Astrocyte (in vitro differentiated cells and primary cell): ENCODE measurements around the gene CLDN3. TPM values are rescaled to one million over a fixed set of nuclear protein-coding genes. Genes with fewer than 3 reads are reported as not detected.

Experiments used
- DNase-seq: peaks from one replicate; pipeline ENCODE4 v3.0.0-alpha.2; 2010; ENCODE audit warnings: low read depth
- FAIRE-seq: peaks from 2 replicates; lab custom pipeline; 2011; peaks lifted over from hg19 to GRCh38; lab: Jason Lieb, UNC
- H2AFZ ChIP-seq: 2 replicates; pipeline ENCODE4 v1.6.0; 2012; ENCODE audit warnings: low read depth, low read length, inconsistent platforms
- H3K27ac ChIP-seq: 2 replicates; pipeline ENCODE4 v1.5.1; 2011; ENCODE audit warnings: low read depth, low read length, inconsistent platforms
- H3K27me3 ChIP-seq: 2 replicates; pipeline ENCODE4 v1.6.0; 2011; ENCODE audit warnings: low read length, inconsistent platforms; ENCODE audit not compliant: insufficient read depth
- H3K36me3 ChIP-seq: 2 replicates; pipeline ENCODE4 v1.5.1; 2011; ENCODE audit warnings: low read length, inconsistent platforms; ENCODE audit not compliant: insufficient read depth
- H3K4me1 ChIP-seq: 2 replicates; pipeline ENCODE4 v1.5.1; 2011; ENCODE audit warnings: low read length, inconsistent platforms; ENCODE audit not compliant: insufficient read depth
- H3K4me2 ChIP-seq: 2 replicates; pipeline ENCODE4 v1.6.0; 2012; ENCODE audit warnings: low read length, inconsistent platforms
- H3K4me3 ChIP-seq: 2 replicates; pipeline ENCODE4 v1.5.1; 2011; ENCODE audit warnings: low read depth, mild to moderate bottlenecking, low read length, inconsistent platforms; ENCODE audit not compliant: insufficient read depth
- H3K79me2 ChIP-seq: 2 replicates; pipeline ENCODE4 v1.6.0; 2012; ENCODE audit warnings: mild to moderate bottlenecking, low read length, inconsistent platforms; ENCODE audit not compliant: insufficient read depth
- H3K9ac ChIP-seq: 2 replicates; pipeline ENCODE4 v1.6.0; 2012; ENCODE audit warnings: mild to moderate bottlenecking, low read length, inconsistent platforms
- H3K9me3 ChIP-seq: 2 replicates; pipeline ENCODE4 v1.5.1; 2012; ENCODE audit warnings: low read depth, mild to moderate bottlenecking, low read length, inconsistent platforms; ENCODE audit not compliant: insufficient read depth
- H4K20me1 ChIP-seq: 2 replicates; pipeline ENCODE4 v1.6.0; 2012; ENCODE audit warnings: low read length, inconsistent platforms; ENCODE audit not compliant: insufficient read depth
- H3K27ac Mint-ChIP-seq: one replicate; pipeline ENCODE4 v1.8.0; 2021; ENCODE audit warnings: mild to moderate bottlenecking, mixed read lengths; ENCODE audit not compliant: unreplicated experiment
- H3K27me3 Mint-ChIP-seq: one replicate; pipeline ENCODE4 v1.8.0; 2021; ENCODE audit warnings: low read depth, mixed read lengths; ENCODE audit not compliant: unreplicated experiment
- H3K36me3 Mint-ChIP-seq: one replicate; pipeline ENCODE4 v1.8.0; 2021; ENCODE audit warnings: low read depth, mixed read lengths; ENCODE audit not compliant: unreplicated experiment
- H3K4me1 Mint-ChIP-seq: one replicate; pipeline ENCODE4 v1.8.0; 2021; ENCODE audit warnings: low read depth, mixed read lengths; ENCODE audit not compliant: unreplicated experiment
- H3K4me3 Mint-ChIP-seq: one replicate; pipeline ENCODE4 v1.8.0; 2021; ENCODE audit warnings: mild to moderate bottlenecking, moderate library complexity, mixed read lengths; ENCODE audit not compliant: unreplicated experiment
- H3K9me3 Mint-ChIP-seq: one replicate; pipeline ENCODE4 v1.8.0; 2021; ENCODE audit warnings: mild to moderate bottlenecking, mixed read lengths; ENCODE audit not compliant: unreplicated experiment
- EZH2 ChIP-seq: IDR thresholded peaks from 2 replicates; pipeline ENCODE4 v1.6.1; 2012; ENCODE audit warnings: mild to moderate bottlenecking, low read length, inconsistent platforms; ENCODE audit not compliant: insufficient read depth
- total RNA-seq: library from RNA; stranded (reverse); gene quantifications from 2 replicates; pipeline ENCODE4 v1.2.1, GENCODE V29; 2021
- TF ChIP-seq, protein P1 (sequence below): IDR thresholded peaks from 2 replicates; pipeline ENCODE4 v1.5.1; 2011; ENCODE audit warnings: low read depth, mild to moderate bottlenecking, inconsistent platforms, low read length, moderate library complexity; ENCODE audit not compliant: insufficient read depth

The CLDN3 gene
- total RNA-seq, 1 donor from 2014 or later: 0.68 TPM

DNA sequence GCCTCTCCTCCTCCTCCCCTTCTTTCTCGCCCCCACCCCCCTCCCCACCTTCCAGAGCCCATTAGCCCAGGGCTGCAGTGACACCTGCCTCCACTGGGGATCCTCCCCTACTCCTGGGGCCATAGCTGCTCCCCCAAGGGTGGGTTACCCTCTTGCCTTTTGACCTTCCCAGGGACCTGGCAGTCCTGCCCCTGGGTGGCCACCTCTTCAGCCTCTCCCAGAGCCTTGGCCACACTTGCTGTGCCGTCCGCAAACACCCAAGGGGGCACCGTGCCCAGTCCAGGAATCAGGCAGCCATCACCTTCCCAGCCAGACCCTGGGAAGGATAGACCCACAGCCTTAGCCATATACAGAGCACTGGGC lies 40.9 kb upstream of the CLDN3 start:
- Mint-ChIP-seq H3K36me3 (no peaks in the 10 kb centered on the region), H3K27me3 (peaks cover 6% of the 10 kb centered on the region), H3K27ac (peak overlapping the region; percentile 26), H3K4me3 (no peak overlapping the region), H3K4me1 (no peaks in the 10 kb centered on the region), H3K9me3 (peaks cover 6% of the 10 kb centered on the region)
- H3K4me1 ChIP-seq: no peaks in the 10 kb centered on the region
- no peak overlapping the region for H3K27ac ChIP-seq
- no peak for DNase-seq
- no peaks in the 10 kb centered on the region for H3K27me3 ChIP-seq
- no peak overlapping the region for H2AFZ ChIP-seq
- H3K79me2 ChIP-seq: no peaks in the 10 kb centered on the region
- H4K20me1 ChIP-seq: no peaks in the 10 kb centered on the region
- no peaks in the 10 kb centered on the region for H3K9me3 ChIP-seq
- no peak overlapping the region for H3K4me3 ChIP-seq
- TF ChIP-seq, protein P1, sequence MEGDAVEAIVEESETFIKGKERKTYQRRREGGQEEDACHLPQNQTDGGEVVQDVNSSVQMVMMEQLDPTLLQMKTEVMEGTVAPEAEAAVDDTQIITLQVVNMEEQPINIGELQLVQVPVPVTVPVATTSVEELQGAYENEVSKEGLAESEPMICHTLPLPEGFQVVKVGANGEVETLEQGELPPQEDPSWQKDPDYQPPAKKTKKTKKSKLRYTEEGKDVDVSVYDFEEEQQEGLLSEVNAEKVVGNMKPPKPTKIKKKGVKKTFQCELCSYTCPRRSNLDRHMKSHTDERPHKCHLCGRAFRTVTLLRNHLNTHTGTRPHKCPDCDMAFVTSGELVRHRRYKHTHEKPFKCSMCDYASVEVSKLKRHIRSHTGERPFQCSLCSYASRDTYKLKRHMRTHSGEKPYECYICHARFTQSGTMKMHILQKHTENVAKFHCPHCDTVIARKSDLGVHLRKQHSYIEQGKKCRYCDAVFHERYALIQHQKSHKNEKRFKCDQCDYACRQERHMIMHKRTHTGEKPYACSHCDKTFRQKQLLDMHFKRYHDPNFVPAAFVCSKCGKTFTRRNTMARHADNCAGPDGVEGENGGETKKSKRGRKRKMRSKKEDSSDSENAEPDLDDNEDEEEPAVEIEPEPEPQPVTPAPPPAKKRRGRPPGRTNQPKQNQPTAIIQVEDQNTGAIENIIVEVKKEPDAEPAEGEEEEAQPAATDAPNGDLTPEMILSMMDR: no peak
- no peak for TF ChIP-seq EZH2
- H3K9ac ChIP-seq: no peak overlapping the region
- no peak overlapping the region for H3K4me2 ChIP-seq
- no peaks in the 10 kb centered on the region for H3K36me3 ChIP-seq
- FAIRE-seq: no peak

DNA sequence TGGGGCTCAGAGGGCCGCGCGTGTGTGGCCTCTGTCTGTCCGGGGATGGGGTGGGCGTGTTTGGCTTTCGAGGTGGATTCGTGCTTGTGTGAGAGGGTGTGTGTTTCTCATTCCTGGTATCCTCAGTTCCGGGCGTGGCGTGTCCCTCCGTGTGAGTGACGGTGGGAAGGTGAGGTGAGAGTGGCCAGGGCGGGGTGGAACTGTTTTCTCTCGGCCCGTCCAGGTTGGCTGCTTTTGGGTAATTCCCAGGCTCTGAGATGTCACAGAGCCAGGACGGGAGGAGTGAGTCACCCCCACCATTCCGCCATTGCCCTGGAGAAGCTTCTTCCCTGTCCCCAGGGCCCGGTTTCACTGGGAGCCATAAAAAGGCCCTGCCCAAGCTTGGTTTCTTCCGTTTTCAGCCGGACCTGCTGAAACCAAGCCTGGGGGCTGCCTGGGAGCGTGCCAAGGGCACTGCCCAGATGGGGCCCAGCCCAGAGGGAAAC lies 39.4 kb upstream of the CLDN3 start:
- no peak overlapping the region for H3K4me3 ChIP-seq
- H3K36me3 ChIP-seq: no peaks in the 10 kb centered on the region
- H3K27ac ChIP-seq: no peak overlapping the region
- TF ChIP-seq, protein P1: no peak
- TF ChIP-seq EZH2: no peak
- DNase-seq (no peak), FAIRE-seq (no peak)
- H3K9me3 Mint-ChIP-seq: peaks cover 6% of the 10 kb centered on the region
- peak overlapping the region; percentile 27 for H3K4me3 Mint-ChIP-seq
- no peaks in the 10 kb centered on the region for H3K4me1 Mint-ChIP-seq
- H4K20me1 ChIP-seq: no peaks in the 10 kb centered on the region
- no peaks in the 10 kb centered on the region for H3K79me2 ChIP-seq
- no peaks in the 10 kb centered on the region for H3K9me3 ChIP-seq
- no peak overlapping the region for H3K27ac Mint-ChIP-seq
- H3K27me3 Mint-ChIP-seq: no peaks in the 10 kb centered on the region
- no peaks in the 10 kb centered on the region for H3K27me3 ChIP-seq
- H3K4me1 ChIP-seq: no peaks in the 10 kb centered on the region
- no peak overlapping the region for H3K4me2 ChIP-seq
- no peak overlapping the region for H2AFZ ChIP-seq
- no peaks in the 10 kb centered on the region for H3K36me3 Mint-ChIP-seq
- no peak overlapping the region for H3K9ac ChIP-seq

DNA sequence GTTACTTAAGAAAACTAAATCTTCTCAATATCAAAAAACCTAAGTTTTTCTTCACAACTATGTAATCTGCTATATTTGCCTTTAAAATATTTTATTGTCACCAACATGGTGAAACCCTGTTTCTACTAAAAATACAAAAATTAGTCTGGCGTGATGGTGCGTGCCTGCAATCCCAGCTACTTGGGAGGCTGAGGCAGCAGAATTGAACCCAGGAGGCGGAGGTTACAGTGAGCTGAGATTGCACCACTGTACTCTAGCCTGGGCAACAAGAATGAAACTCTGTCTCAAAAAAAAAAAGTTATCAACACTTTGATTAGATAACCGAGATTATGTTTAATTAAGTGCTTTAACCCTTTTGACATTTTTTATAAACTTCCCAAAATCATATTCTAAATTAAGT lies 32.4 kb upstream of the CLDN3 start:
- no peaks in the 10 kb centered on the region for H3K36me3 ChIP-seq
- no peaks in the 10 kb centered on the region for H4K20me1 ChIP-seq
- no peak for FAIRE-seq
- Mint-ChIP-seq H3K4me1 (peaks cover 5% of the 10 kb centered on the region), H3K9me3 (no peaks in the 10 kb centered on the region), H3K27me3 (no peaks in the 10 kb centered on the region), H3K36me3 (no peaks in the 10 kb centered on the region), H3K4me3 (no peak overlapping the region), H3K27ac (no peak overlapping the region)
- no peak overlapping the region for H2AFZ ChIP-seq
- DNase-seq: no peak
- H3K9me3 ChIP-seq: no peaks in the 10 kb centered on the region
- H3K4me1 ChIP-seq: no peaks in the 10 kb centered on the region
- H3K4me2 ChIP-seq: no peak overlapping the region
- TF ChIP-seq, protein P1: no peak
- no peak for TF ChIP-seq EZH2
- H3K27me3 ChIP-seq: no peaks in the 10 kb centered on the region
- H3K4me3 ChIP-seq: no peak overlapping the region
- H3K27ac ChIP-seq: no peak overlapping the region
- H3K79me2 ChIP-seq: no peaks in the 10 kb centered on the region
- H3K9ac ChIP-seq: no peak overlapping the region
